CD4-positive, alpha-beta memory T cell (primary cell): ENCODE data around the gene ELOVL2. TPM values are rescaled to one million over a fixed set of nuclear protein-coding genes. Genes with fewer than 3 reads are reported as not detected.

Source experiments
- CTCF ChIA-PET: fragments of 350-600 bp; sonication (Branson Sonifier 250); formaldehyde crosslinking; loops from one replicate; lab custom pipeline; 2021; ENCODE audit warnings: inconsistent platforms; ENCODE audit not compliant: partially characterized antibody; lab: Charles Lee
- POLR2A ChIA-PET: fragments of 350-600 bp; sonication (Branson Sonifier 250); formaldehyde crosslinking; loops from one replicate; lab custom pipeline; 2021; ENCODE audit not compliant: partially characterized antibody; lab: Charles Lee
- DNase-seq, 5 donors: peaks; one replicate each; pipeline versions ENCODE4 v3.0.0 to v3.0.0-alpha.2; 2020 to 2022; ENCODE audit warnings: mixed read lengths in 1 of 5
- H3K27ac ChIP-seq: one replicate; pipeline ENCODE4 v1.7.0; 2013; ENCODE audit warnings: low read depth, low read length
- H3K27me3 ChIP-seq: 2 replicates; pipeline ENCODE4 v1.7.0; 2013; ENCODE audit warnings: mild to moderate bottlenecking, low read length, moderate library complexity; ENCODE audit not compliant: insufficient read depth
- H3K36me3 ChIP-seq: 2 replicates; pipeline ENCODE4 v1.7.0; 2013; ENCODE audit warnings: mild to moderate bottlenecking, low read length, moderate library complexity; ENCODE audit not compliant: insufficient read depth
- H3K4me1 ChIP-seq: 2 replicates; pipeline ENCODE4 v1.7.0; 2013; ENCODE audit warnings: mild to moderate bottlenecking, low read length, moderate library complexity; ENCODE audit not compliant: insufficient read depth
- H3K4me3 ChIP-seq, 2 donors: one replicate each; pipeline ENCODE4 v1.7.0; 2013; ENCODE audit warnings: low read length in 2 of 2, mild to moderate bottlenecking in 1 of 2
- H3K9me3 ChIP-seq, 2 donors: one replicate each; pipeline ENCODE4 v1.7.0; 2013; ENCODE audit warnings: low read length in 2 of 2, control low read depth in 1 of 2; ENCODE audit not compliant: control insufficient read depth in 1 of 2
- H3K27ac Mint-ChIP-seq, 7 donors: one replicate each; pipeline ENCODE4 v1.8.0; 2020 to 2021; ENCODE audit warnings: mixed read lengths in 7 of 7, mild to moderate bottlenecking in 6 of 7, inconsistent platforms in 3 of 7, moderate library complexity in 3 of 7
- H3K27me3 Mint-ChIP-seq, 2 donors: one replicate each; pipeline ENCODE4 v1.8.0; 2020 to 2021; ENCODE audit warnings: mixed read lengths in 2 of 2
- H3K36me3 Mint-ChIP-seq, 2 donors: one replicate each; pipeline ENCODE4 v1.8.0; 2020 to 2021; ENCODE audit warnings: mixed read lengths in 2 of 2, inconsistent platforms in 1 of 2, mild to moderate bottlenecking in 1 of 2
- H3K4me1 Mint-ChIP-seq, 4 donors: one replicate each; pipeline ENCODE4 v1.8.0; 2020 to 2021; ENCODE audit warnings: mixed read lengths in 4 of 4, mild to moderate bottlenecking in 1 of 4
- H3K4me3 Mint-ChIP-seq, 8 donors: one replicate each; pipeline ENCODE4 v1.8.0; 2020 to 2021; ENCODE audit warnings: mixed read lengths in 8 of 8, mild to moderate bottlenecking in 7 of 8, moderate library complexity in 6 of 8, inconsistent platforms in 3 of 8
- H3K9me3 Mint-ChIP-seq, 8 donors: one replicate each; pipeline ENCODE4 v1.8.0; 2020 to 2021; ENCODE audit warnings: mixed read lengths in 8 of 8, mild to moderate bottlenecking in 5 of 8, inconsistent platforms in 3 of 8, moderate library complexity in 1 of 8
- intact Hi-C: fragments of 100-400 bp; cut with micrococcal nuclease; formaldehyde crosslinking; loops from one replicate; pipeline ENCODE4 v1.15.1; 2023
- polyA plus RNA-seq, 2 donors: library from polyadenylated mRNA; unstranded; fragments of 300-500 nt; fragmentation: Illumina TruSeq; gene quantifications; one replicate each; pipeline ENCODE4 v1.2.3, GENCODE V29; 2021
- total RNA-seq, 2 experiments: library from RNA; stranded (reverse); gene quantifications; one replicate each; pipeline ENCODE4 v1.2.3, GENCODE V29; 2021

The ELOVL2 gene
- total and polyA plus RNA-seq, 4 experiments from 2014 or later, result not detected

DNA sequence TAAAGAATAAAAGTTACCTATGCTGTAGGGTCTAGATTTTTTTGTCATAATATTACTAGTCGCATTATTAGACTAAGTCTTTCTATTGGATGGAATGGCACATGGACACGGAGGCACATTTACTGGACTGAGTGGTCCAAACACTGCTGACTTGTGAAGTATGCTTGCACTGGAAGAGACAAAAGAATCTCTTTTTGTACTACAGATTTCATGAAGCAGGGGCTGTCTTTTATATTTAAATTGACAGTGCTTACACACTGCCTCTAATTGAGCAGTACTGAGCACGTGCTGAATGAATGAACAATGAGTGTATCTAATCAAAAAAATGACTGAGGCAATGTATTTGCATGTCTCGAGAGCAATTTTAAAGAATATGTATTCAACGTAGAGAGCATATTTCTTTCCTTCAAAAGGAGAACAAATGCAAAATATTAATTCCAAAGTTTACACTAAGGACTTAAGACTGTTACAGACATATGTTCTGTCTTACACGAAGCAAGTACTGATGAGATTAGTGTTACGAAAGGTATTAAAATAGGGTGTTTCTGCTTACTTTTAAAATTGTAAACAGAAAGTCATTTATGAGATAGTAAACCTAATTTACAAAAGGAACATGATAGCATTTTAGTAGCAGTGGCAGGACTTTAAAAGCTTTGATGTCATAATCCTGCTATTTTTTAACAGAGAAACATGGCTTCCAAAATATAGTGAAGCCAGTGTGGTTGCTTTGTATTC is 8.3 kb downstream of the ELOVL2 start:
- ChIA-PET POLR2A (no interaction called here), CTCF (no interaction called here)
- Histone ChIP-seq H3K27me3 (peaks cover 6% of the 10 kb centered on the region), H3K4me3 (no peak overlapping the region), H3K36me3 (no peaks in the 10 kb centered on the region), H3K9me3 (no peaks in the 10 kb centered on the region), H3K27ac (no peak overlapping the region), H3K4me1 (no peaks in the 10 kb centered on the region)
- Mint-ChIP-seq H3K4me3 (no peak overlapping the region), H3K27ac (no peak overlapping the region), H3K4me1 (no peaks in the 10 kb centered on the region), H3K9me3 (no peaks in the 10 kb centered on the region), H3K27me3 (peaks cover 37 to 44% of the 10 kb centered on the region in 2 donors), H3K36me3 (no peaks in the 10 kb centered on the region)
- intact Hi-C loops, result no loop called here
- DNase-seq, result no peak

DNA sequence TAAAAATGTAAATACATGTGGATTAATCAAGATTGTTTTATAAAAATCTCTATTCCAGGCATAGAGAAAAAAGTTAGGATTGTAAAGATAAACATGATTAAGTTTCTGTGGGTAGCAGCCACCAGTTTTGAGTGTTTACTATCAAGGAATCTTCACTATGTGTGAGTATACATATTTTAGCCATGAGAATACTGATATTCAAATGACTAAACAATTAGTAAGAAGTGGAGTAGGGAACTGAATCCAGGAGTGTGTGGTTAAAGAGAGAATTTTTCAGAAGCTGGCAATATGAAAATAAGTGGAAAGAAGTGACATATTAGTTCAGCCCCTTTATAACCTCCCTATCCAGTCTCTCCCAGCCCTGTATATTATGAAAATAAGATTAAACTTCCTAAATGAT is 10.3 kb downstream of the ELOVL2 start:
- DNase-seq, result no peak
- POLR2A ChIA-PET, result no interaction called here
- no peaks in the 10 kb centered on the region for H3K4me1 ChIP-seq
- Mint-ChIP-seq H3K9me3 (no peaks in the 10 kb centered on the region), H3K4me1 (no peaks in the 10 kb centered on the region), H3K27ac (no peak overlapping the region), H3K36me3 (no peaks in the 10 kb centered on the region), H3K4me3 (no peak overlapping the region), H3K27me3 (peaks cover 35 to 44% of the 10 kb centered on the region in 2 donors)
- H3K9me3 ChIP-seq, result no peaks in the 10 kb centered on the region
- H3K27ac ChIP-seq, result no peak overlapping the region
- CTCF ChIA-PET, result no interaction called here
- H3K4me3 ChIP-seq, result no peak overlapping the region
- no peaks in the 10 kb centered on the region for H3K36me3 ChIP-seq
- intact Hi-C loops, result no loop called here
- H3K27me3 ChIP-seq, result peaks cover 6% of the 10 kb centered on the region

DNA sequence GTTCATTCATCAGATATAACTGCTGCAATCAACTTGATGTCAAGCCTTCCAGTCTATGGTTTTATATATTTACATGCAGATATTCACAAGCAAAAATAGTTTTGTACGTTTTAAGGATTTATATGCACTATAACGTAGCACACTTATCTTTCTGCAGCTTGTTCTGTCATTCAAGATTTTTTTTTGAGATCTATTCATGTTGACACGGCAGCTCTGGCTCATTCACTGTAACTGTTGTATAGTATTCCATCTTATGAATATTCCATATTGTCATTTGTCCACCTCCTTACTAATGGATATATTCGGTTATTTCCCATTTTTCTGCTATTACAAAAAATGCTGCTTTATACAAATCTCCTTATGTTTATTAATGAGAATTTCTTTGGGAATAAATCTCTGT is 13.2 kb downstream of the ELOVL2 start:
- H3K9me3 ChIP-seq, result no peaks in the 10 kb centered on the region
- Mint-ChIP-seq H3K36me3 (no peaks in the 10 kb centered on the region), H3K4me3 (no peak overlapping the region), H3K9me3 (no peaks in the 10 kb centered on the region), H3K4me1 (no peaks in the 10 kb centered on the region), H3K27me3 (peaks cover 31 to 52% of the 10 kb centered on the region in 2 donors), H3K27ac (no peak overlapping the region)
- H3K4me3 ChIP-seq, result no peak overlapping the region
- no peaks in the 10 kb centered on the region for H3K4me1 ChIP-seq
- intact Hi-C loops, result no loop called here
- DNase-seq, result no peak
- H3K36me3 ChIP-seq, result no peaks in the 10 kb centered on the region
- ChIA-PET POLR2A (no interaction called here), CTCF (no interaction called here)
- H3K27me3 ChIP-seq, result no peaks in the 10 kb centered on the region
- H3K27ac ChIP-seq, result no peak overlapping the region

DNA sequence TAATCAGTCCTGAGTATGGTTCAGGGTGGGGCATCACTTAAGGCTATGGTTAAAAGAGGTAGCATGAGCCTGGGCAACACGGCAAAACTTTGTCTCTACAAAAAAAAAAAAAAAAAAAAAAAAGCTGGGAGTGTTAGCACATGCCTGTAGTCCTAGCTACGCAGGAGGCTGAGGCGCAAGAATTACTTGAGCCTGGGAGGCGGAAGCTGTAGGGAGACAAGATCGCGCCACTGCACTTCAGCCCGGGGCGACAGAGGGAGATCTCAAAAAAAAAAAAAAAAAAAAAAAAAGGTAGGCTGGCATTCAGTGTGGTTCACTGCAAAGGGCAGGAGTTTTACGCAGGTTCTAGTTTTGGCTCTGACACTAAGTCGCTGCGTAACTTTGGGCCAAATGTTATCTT is 15.1 kb downstream of the ELOVL2 start:
- Histone ChIP-seq H3K36me3 (no peaks in the 10 kb centered on the region), H3K27me3 (no peaks in the 10 kb centered on the region), H3K9me3 (no peaks in the 10 kb centered on the region), H3K4me3 (no peak overlapping the region), H3K27ac (no peak overlapping the region), H3K4me1 (no peaks in the 10 kb centered on the region)
- Mint-ChIP-seq H3K27me3 (peaks cover 18 to 47% of the 10 kb centered on the region in 2 donors), H3K4me3 (no peak overlapping the region), H3K9me3 (no peaks in the 10 kb centered on the region), H3K36me3 (no peaks in the 10 kb centered on the region), H3K4me1 (no peaks in the 10 kb centered on the region), H3K27ac (no peak overlapping the region)
- intact Hi-C loops, result no loop called here
- POLR2A ChIA-PET, result no interaction called here
- DNase-seq, result no peak
- CTCF ChIA-PET, result no interaction called here

DNA sequence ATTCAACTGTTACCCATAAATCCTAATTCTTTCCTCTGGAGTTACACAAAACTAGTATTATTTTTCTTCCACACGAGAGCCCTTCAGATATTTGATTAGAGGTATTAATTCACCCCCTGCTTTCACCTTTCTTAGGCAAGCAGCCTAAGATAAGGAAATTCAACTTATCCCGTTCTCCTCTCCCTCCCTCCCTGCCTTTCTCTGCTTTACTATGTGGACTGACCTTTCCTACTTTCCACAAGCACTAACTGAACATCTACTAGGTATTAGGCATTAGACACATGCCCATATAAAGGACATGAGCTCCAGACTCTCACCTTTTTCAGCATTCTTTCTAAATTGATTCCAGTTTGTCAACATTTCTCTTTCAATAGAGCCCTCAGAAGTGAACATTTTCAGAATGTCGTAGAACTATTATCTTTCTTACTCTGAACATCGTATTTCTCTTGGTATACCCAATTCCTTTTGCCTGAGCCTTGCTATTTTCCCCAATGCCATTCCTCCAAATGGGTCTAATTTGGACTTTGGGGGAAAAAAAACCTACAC is 16.5 kb downstream of the ELOVL2 start:
- Mint-ChIP-seq H3K4me3 (no peak overlapping the region), H3K27me3 (peaks cover 18 to 43% of the 10 kb centered on the region in 2 donors), H3K27ac (no peak overlapping the region), H3K36me3 (no peaks in the 10 kb centered on the region), H3K9me3 (no peaks in the 10 kb centered on the region), H3K4me1 (no peaks in the 10 kb centered on the region)
- no peaks in the 10 kb centered on the region for H3K9me3 ChIP-seq
- H3K4me3 ChIP-seq, result no peak overlapping the region
- H3K27me3 ChIP-seq, result no peaks in the 10 kb centered on the region
- DNase-seq, result no peak
- ChIA-PET CTCF (interaction anchor here (0.5 to 1.6 kb wide), 2 partner anchors 11 to 1036 kb away, joined by 3 to 4 read pairs; no protein-coding TSS in a partner anchor), POLR2A (no interaction called here)
- intact Hi-C loops, result no loop called here
- no peaks in the 10 kb centered on the region for H3K36me3 ChIP-seq
- H3K27ac ChIP-seq, result no peak overlapping the region
- H3K4me1 ChIP-seq, result no peaks in the 10 kb centered on the region

DNA sequence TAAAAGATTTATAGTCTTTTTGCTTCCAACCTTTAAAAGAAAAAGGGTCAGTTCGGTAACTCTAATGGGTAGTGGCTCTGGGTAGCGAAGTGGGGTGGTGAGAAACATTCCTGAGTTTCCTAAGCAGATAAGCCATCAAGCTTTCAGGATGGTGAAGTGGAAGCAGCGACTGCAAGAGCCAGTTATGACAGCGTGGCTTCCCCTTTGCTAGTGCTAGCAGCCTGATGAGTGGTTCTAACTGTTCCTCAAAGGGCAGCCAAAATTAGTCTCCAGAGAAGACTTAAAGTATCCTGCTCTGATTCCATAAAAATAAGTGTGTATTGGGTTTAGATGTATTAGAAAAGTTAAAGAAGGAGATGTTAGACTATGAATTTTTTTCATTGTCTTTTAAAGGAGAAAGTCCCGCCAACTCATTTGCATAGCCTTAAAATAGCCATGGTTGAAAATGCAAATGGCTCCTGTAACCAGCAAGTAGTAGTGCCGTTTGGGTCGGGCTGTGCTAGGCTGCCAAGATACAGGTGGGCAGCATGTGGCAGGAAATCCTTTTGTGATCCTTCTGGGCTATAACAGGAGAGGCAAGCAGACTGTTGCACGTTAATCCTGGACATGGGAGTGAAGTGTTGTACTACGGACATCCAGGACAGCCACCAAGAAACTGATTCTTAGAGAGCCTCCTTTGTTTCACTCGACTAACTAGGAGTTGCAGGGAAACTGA is 18.0 kb downstream of the ELOVL2 start:
- Mint-ChIP-seq H3K4me1 (no peaks in the 10 kb centered on the region), H3K36me3 (no peaks in the 10 kb centered on the region), H3K9me3 (no peaks in the 10 kb centered on the region), H3K4me3 (no peak overlapping the region), H3K27ac (no peak overlapping the region), H3K27me3 (peaks cover 17 to 43% of the 10 kb centered on the region in 2 donors)
- intact Hi-C loops, result no loop called here
- no peak for DNase-seq
- Histone ChIP-seq H3K4me3 (no peak overlapping the region), H3K4me1 (no peaks in the 10 kb centered on the region), H3K27ac (no peak overlapping the region), H3K9me3 (no peaks in the 10 kb centered on the region), H3K36me3 (no peaks in the 10 kb centered on the region), H3K27me3 (no peaks in the 10 kb centered on the region)
- ChIA-PET CTCF (no interaction called here), POLR2A (no interaction called here)

DNA sequence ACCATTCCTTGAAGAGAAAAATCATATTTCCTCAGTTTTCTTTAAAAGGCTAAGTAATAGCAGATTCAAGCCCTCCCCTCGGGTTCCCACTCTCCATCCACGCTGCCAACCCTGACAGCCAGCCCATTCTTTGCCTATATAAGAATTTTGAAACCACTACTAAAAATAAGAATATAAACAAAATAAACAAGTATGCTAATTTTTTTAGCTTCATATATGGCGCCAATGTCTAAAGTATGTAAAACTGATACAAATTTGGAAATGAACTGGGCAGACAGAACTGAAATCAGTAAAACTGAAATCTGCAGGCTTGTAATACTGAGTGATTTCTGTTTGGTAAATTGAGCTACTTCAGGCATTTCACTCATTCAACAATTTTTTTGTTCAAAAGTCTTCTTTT is 19.0 kb downstream of the ELOVL2 start:
- no peak overlapping the region for H3K27ac ChIP-seq
- intact Hi-C loops, result no loop called here
- no peaks in the 10 kb centered on the region for H3K36me3 ChIP-seq
- Mint-ChIP-seq H3K4me1 (no peaks in the 10 kb centered on the region), H3K4me3 (no peak overlapping the region), H3K27ac (no peak overlapping the region), H3K36me3 (no peaks in the 10 kb centered on the region), H3K9me3 (no peaks in the 10 kb centered on the region), H3K27me3 (peaks cover 17 to 39% of the 10 kb centered on the region in 2 donors)
- no peaks in the 10 kb centered on the region for H3K27me3 ChIP-seq
- no peaks in the 10 kb centered on the region for H3K9me3 ChIP-seq
- DNase-seq, result no peak
- H3K4me3 ChIP-seq, result no peak overlapping the region
- no peaks in the 10 kb centered on the region for H3K4me1 ChIP-seq
- ChIA-PET POLR2A (no interaction called here), CTCF (interaction anchor here (0.6 kb wide), 1 partner anchor 21 kb away, joined by 3 read pairs; no protein-coding TSS in a partner anchor)
